Fibroblast of pulmonary artery (primary cell): Measurements from ENCODE around the gene ZFAND2B.

Experiments used
- DNase-seq: peaks from one replicate; pipeline ENCODE4 v3.0.0-alpha.2; 2010; ENCODE audit warnings: low read depth
- H3K4me3 ChIP-seq: replicated peaks from 2 replicates; pipeline ENCODE4 v1.5.1; 2011; ENCODE audit warnings: low read depth, mild to moderate bottlenecking, control low read depth, low read length, moderate library complexity
- CTCF ChIP-seq: IDR thresholded peaks from 2 replicates; pipeline ENCODE4 v1.5.1; 2011; ENCODE audit warnings: mild to moderate bottlenecking, control low read depth, low read length, inconsistent platforms; ENCODE audit errors: missing control alignments

ZFAND2B gene

GRCh38 chr2:219205165-219205538 lies 1.4 kb upstream of the ZFAND2B start:
- TF ChIP-seq CTCF = no peak
- H3K4me3 ChIP-seq = no peak overlapping the region
- DNase-seq = no peak

- no peak for TF ChIP-seq CTCF
- H3K4me3 ChIP-seq = peak overlapping the region; percentile 73
- no peak for DNase-seq
These were observed 628 bp upstream of the ZFAND2B start for GRCh38 chr2:219205981-219206327.

GRCh38 chr2:219207134-219207883 lies 727 bp downstream of the ZFAND2B start:
- TF ChIP-seq CTCF = no peak
- no peak for DNase-seq

GRCh38 chr2:219207884-219208740 lies 1.5 kb downstream of the ZFAND2B start:
- DNase-seq = peak; percentile 60
- TF ChIP-seq CTCF = no peak

More at GRCh38 chr2:219207134-219207883, 727 bp downstream of the ZFAND2B start:
- peak overlapping the region; percentile 73 for H3K4me3 ChIP-seq

GRCh38 chr2:219209236-219210195 lies 2.9 kb downstream of the ZFAND2B start:
- no peak for TF ChIP-seq CTCF
- no peak for DNase-seq

More at GRCh38 chr2:219207884-219208740, 1.5 kb downstream of the ZFAND2B start:
- H3K4me3 ChIP-seq = peak overlapping the region; percentile 73

GRCh38 chr2:219210196-219210885 lies 3.8 kb downstream of the ZFAND2B start:
- no peak for TF ChIP-seq CTCF
- no peak overlapping the region for H3K4me3 ChIP-seq
- DNase-seq = no peak

More at GRCh38 chr2:219209236-219210195, 2.9 kb downstream of the ZFAND2B start:
- no peak overlapping the region for H3K4me3 ChIP-seq
